ENCODE data around the gene COL12A1. TPM values are rescaled to one million over a fixed set of nuclear protein-coding genes. Genes with fewer than 3 reads are reported as not detected.

Gene COL12A1
- total and polyA plus RNA-seq, 2 donors (not counting 3 experiments of a cell fraction or from before 2014, with no cell fraction given), result 48.5 to 89.1 TPM

GRCh38 chr6:75084018-75084417 lies 121.8 kb downstream of the COL12A1 start:
- Histone ChIP-seq H4K20me1 (replicated peaks; ENCODE audit: control insufficient read depth, extremely low read depth, insufficient read depth, low read length) (no peaks in the 10 kb centered on the region), H3K9me1 (replicated peaks; ENCODE audit: control insufficient read depth, extremely low read depth, insufficient read depth, low read length) (no peaks in the 10 kb centered on the region), H3K79me2 (ENCODE audit: control insufficient read depth, insufficient read depth, low read length) (no peaks in the 10 kb centered on the region), H3K27me3 (ENCODE audit: control insufficient read depth in 2 of 2, insufficient read depth in 2 of 2, low read length in 2 of 2) (no peaks in the 10 kb centered on the region), H3K4me3 (replicated peaks in 1 of 3; ENCODE audit: insufficient read depth in 1 of 3, low read depth in 1 of 3, low read length in 3 of 3) (no peak overlapping the region), H2AFZ (ENCODE audit: low read depth, low read length) (no peak overlapping the region), H3K4me2 (ENCODE audit: insufficient read depth, low read length) (no peak overlapping the region), H3K36me3 (ENCODE audit: control insufficient read depth in 2 of 2, extremely low read depth in 1 of 2, insufficient read depth in 2 of 2, low read length in 2 of 2) (no peaks in the 10 kb centered on the region), H3K4me1 (ENCODE audit: control insufficient read depth, extremely low read depth, insufficient read depth, low read length) (peaks cover 3% of the 10 kb centered on the region), H3K9ac (replicated peaks; ENCODE audit: extremely low read depth, insufficient read depth, low read length) (no peak overlapping the region), H3K9me3 (replicated peaks; ENCODE audit: control insufficient read depth, insufficient read depth, low read length) (no peaks in the 10 kb centered on the region), H3K27ac (ENCODE audit: insufficient read depth, low read depth, low read length) (no peak overlapping the region)
- ChIA-PET POLR2A (no interaction called here), CTCF (no interaction called here)
- TF ChIP-seq POLR2AphosphoS5 (IDR thresholded peaks at IDR 0.05; ENCODE audit: insufficient read depth, low read depth, low read length) (no peak), GATA2 (IDR thresholded peaks at IDR 0.05; ENCODE audit: insufficient read depth, insufficient read length, low read depth, low read length) (no peak), FOS (IDR thresholded peaks at IDR 0.05; ENCODE audit: borderline replicate concordance, insufficient read depth, low read length) (no peak), CTCF (IDR thresholded peaks at IDR 0.05; ENCODE audit: extremely low read depth in 1 of 2, insufficient read depth in 1 of 2, low read depth in 1 of 2, low read length in 2 of 2) (no peak), JUN (IDR thresholded peaks at IDR 0.05; ENCODE audit: borderline replicate concordance, insufficient read depth, insufficient read length, low read depth) (no peak), MAX (IDR thresholded peaks at IDR 0.05; ENCODE audit: insufficient read depth, insufficient read length) (no peak), MYC (IDR thresholded peaks at IDR 0.05; ENCODE audit: low read depth, low read length) (no peak), EZH2 (IDR thresholded peaks at IDR 0.05; ENCODE audit: borderline replicate concordance, low read depth, low read length, severe bottlenecking) (no peak), POLR2A (IDR thresholded peaks at IDR 0.05; ENCODE audit: low read depth, low read length) (no peak)
- FAIRE-seq (no peak), DNase-seq (ENCODE audit: low read depth, low spot score) (no peak)
- intact Hi-C loops (cut with micrococcal nuclease) (no loop called here), dilution Hi-C loops (cut with MboI; ENCODE audit: extremely low pct_ligation_motif_present, low sequenced_read_pairs) (no loop called here)
- BruUV-seq (replicated peaks), result no TSS peak

Measured in endothelial cell of umbilical vein (primary cell).